Posterior cingulate gyrus (tissue), 11 donors: ENCODE data around the gene ATP6V1F.

ENCODE experiments used
- DNase-seq, 10 donors: peaks; one replicate each; pipeline versions ENCODE4 v3.0.0 to v3.0.0-alpha.2; 2020 to 2021; ENCODE audit warnings: mixed read lengths in 3 of 10
- intact Hi-C: fragments of 100-400 bp; cut with DNase I; formaldehyde crosslinking; loops from one replicate; pipeline ENCODE4 v1.15.1; 2023

The ATP6V1F gene

GRCh38 chr7:128865303-128865702, 2.6 kb downstream of the ATP6V1F start:
- intact Hi-C loops, result loop anchor here (10.0 kb wide), 1 partner anchor 331 kb away; no protein-coding TSS in a partner anchor

GRCh38 chr7:128865996-128866877, 3.6 kb downstream of the ATP6V1F start:
- peak in 1 of 10 donors; percentile 62 for DNase-seq
- intact Hi-C loops, result loop anchor here (10.0 kb wide), 1 partner anchor 331 kb away; no protein-coding TSS in a partner anchor

More at GRCh38 chr7:128865303-128865702, 2.6 kb downstream of the ATP6V1F start:
- peak in 1 of 10 donors; percentile 74 for DNase-seq

DNA sequence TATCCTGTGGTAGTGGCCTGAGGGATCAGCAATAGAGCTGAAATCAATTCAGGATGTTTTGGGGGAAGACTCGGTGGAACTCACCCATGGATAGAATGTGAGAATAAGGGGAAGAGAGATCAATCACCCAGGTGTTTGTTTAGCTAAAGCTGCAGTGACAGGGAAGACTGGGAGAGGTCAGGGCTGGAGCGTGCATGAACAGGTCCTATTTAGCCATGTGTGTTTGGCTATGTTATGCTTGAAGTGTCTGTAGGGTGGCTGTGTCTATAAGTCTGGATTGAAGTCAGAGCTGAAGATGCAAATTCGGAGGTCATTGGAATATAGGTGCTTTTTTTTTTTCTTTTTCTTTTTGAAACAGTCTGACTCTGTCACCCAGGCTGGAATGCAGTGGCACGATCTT, 4.6 kb downstream of the ATP6V1F start:
- intact Hi-C loops, result loop anchor here (10.0 kb wide), 1 partner anchor 332 kb away; no protein-coding TSS in a partner anchor

DNA sequence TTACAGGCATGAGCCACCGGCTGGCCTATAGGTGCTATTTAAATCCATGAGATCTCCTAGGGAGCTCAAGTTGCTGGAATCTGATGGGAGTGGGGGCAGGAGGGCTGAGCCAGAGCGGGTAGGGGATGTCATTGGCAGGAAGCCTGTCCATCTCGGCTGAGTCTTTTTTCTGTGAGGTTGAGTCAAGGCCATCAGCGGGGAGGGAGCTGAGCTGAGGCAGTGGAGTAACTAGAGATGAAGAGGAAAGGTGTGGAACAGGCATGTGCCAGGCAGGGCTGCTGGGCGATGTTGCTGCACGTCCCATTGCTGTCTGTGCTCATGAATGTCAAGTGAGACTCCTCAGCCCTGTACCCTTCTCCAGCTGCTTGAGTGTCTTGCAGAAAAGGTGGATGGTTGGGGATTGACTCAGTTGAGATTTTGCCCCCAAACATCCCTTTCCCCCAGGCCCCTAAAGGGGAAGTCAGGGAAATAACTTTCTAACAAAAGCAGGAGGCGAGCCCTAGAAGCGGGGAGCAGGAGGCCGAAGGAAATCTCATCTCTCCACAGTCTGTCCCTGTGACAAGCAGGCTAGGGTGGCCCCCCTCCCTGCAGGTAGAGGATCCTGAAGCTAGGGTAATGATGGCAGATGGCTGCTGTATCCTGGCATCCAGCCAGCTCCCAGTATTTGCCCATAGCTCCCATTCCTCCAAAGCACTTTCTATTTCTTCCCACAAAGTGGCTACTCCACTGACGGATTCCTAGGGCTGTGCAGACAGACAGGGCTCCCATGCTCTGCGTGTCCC, 5.4 kb downstream of the ATP6V1F start:
- DNase-seq, result no peak
- intact Hi-C loops, result loop anchor here (10.0 kb wide), 1 partner anchor 333 kb away; no protein-coding TSS in a partner anchor

More for the DNA sequence above, 4.6 kb downstream of the ATP6V1F start:
- DNase-seq, result no peak

DNA sequence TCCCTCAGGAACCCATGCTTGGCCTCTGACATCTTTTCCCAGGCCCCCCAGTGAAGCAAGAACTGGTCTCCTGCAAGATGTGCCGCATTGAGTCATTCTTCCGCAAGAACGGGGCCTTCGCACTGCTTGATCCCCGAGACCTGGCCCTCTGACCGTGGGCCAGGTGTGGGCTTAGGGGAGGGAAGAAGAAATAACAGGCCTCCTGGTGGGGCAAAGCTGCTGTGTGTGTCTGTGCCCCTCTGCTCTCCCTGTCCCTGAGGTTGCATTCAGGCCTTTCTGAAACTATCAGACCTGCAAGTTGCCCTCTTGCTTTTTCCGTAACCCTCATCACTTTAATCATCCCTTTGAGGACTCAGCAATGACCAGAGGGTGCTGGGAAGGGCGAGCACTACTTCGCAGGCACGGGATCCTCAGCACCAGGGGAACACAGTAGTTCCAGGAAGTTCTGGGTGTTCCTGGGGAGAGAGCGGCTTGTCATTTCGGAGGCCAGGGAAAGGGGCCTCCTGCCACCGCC, 6.0 kb downstream of the ATP6V1F start:
- DNase-seq, result no peak
- intact Hi-C loops, result loop anchor here (10.0 kb wide), 1 partner anchor 334 kb away; no protein-coding TSS in a partner anchor

GRCh38 chr7:128869138-128869943, 6.7 kb downstream of the ATP6V1F start:
- peak; percentile 28 to 93 (median 52) for DNase-seq
- intact Hi-C loops, result loop anchor here (10.0 kb wide), 1 partner anchor 335 kb away; no protein-coding TSS in a partner anchor

DNA sequence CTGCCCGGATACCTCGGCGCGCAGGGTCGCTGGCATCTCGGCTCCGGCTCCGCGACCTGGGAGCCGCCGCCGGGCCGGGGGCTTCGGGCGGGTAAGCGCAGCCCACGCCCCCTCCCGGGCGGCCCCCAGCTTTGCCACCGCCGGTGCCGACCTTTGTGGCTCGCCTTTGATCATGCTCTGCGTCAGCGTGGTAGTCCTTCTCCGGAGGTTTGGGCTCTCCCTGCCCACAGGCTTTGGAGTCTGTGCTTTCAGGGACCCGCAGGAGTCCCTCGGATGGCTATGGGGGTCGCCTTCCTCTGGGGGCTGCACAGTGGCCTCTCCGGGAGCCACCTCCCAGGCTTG, 7.3 kb downstream of the ATP6V1F start:
- peak in 1 of 10 donors; percentile 78 for DNase-seq
- intact Hi-C loops, result loop anchor here (10.0 kb wide), 1 partner anchor 335 kb away; no protein-coding TSS in a partner anchor

DNA sequence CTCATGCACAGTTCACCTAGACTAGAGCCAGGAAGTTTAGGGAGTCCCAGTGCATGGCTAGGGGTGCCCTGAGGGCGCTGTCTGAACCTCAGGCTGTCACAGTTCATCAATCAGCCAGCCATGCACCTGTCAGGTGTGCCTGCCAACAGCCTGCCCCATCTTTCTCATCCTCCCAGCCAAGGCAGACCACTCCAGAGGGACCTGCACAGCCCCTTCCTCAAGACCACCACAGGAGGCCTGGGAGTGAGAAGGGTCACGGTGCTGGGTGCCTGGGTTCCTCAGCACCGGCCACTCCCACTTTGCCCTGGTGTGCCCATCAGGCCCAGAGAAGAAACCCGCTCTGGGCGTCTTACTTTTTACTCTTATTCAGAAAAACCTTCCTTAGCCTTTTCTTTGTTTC, 8.4 kb downstream of the ATP6V1F start:
- intact Hi-C loops, result no loop called here
- DNase-seq, result no peak

GRCh38 chr7:128872394-128872824, 9.8 kb downstream of the ATP6V1F start:
- intact Hi-C loops, result no loop called here
- no peak for DNase-seq

DNA sequence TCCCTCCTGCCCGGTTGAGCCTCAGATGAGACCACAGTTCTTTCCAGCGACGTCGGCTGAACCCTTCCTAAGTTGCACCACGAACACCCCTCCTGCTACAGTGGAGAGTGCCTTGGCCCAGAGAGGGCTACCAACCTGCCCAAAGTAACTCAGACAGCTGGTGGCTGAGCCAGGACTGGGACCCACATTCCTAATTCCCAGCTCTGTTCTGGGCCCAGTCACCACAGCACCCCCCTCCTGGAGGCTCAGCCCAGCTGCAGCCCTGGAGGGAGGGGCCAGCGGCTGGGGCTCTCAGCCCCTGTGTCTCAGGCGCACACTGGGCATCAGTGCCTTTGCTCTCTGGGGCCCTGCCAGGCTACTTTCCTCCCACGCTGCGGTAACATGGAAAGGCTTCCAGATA, 10.6 kb downstream of the ATP6V1F start:
- intact Hi-C loops, result no loop called here
- DNase-seq, result peak in 1 of 10 donors; percentile 59

DNA sequence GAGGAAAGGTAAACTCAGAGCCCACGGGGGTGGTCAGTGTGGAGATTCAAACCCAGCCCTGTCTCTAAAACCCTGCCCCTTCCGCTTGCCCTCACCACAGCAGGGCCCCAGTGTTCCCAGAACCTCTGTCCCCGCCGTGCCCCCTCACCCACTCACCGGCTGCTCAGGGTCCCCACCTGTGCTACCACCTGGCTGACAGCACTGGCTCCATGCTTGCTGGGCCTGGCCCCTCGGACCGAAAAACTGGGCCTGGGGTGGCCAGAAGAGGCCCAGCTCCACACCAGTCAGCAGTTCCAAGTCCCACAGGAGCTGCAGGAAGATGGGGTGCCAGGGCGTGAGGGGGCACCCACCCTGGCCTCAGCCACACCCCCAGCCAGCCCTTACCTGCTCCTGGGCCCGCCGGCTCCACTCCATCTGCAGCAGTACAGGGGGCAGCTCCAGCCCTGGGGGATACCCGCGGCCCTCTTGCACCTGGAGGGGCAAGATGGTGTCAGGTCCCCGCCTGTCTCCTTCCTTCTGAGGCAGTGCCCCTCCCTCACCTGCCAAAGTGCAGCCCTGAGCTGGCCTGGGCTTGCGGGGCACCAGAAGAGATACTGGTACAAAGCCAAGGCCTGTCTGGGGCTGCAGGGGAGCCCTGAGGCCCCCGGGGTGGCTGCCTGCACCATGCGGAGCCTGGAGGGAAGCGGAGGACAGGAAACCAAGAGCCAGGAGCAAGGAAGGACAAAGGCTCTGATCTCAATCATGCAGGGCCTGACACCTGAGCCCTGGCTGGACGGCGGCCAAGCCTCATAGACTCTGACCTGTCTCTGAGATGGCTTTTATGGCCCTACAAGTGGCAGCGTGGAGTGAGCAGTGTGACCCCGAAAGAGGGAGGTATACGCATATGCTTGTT, 11.7 kb downstream of the ATP6V1F start:
- intact Hi-C loops, result no loop called here
- DNase-seq, result peak in 3 of 10 donors; percentile 58 to 82 (median 61)

GRCh38 chr7:128875523-128875948, 12.9 kb downstream of the ATP6V1F start:
- intact Hi-C loops, result no loop called here
- DNase-seq, result peak in 3 of 10 donors; percentile 7 to 46 (median 27)

DNA sequence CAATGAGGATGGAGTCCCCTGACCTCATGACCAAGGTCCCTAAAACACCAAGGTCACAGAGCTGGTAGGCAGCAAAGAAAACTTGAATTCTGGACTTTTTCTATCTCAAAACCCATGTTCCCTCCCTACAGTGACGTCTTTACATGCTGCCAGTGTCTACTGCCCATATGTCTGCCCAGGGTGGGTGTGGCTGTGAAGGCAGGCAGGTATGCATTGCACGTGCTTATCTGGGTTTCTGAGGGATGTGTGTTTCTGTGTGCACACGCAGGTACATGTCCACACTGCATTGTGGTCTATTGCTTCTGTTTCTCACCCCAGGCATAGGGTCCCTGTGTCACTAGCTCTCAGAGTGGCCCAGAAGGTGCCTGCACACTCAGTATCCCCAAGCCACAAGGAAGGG, 13.5 kb downstream of the ATP6V1F start:
- intact Hi-C loops, result no loop called here
- peak in 1 of 10 donors; percentile 24 for DNase-seq

DNA sequence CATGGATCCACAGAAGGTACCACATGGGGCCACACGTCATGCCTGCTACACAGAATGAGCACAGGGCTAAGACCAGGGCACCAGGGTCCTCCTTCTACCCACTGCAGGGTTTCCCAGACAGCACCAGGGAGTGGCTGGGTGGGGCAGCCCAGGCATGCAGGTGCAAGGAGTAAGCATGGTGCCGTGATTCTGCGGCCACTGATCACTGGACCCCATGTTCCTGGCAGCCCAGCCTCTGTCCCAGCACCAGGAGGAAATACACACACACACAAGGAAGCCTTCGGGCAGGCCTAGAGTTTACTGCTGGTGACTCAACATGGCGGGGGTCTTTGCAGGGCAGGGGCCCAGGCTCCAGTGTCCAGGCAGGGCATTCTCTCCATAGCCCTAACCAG, 13.9 kb downstream of the ATP6V1F start:
- intact Hi-C loops, result no loop called here
- DNase-seq, result peak in 3 of 10 donors; percentile 34 to 64 (median 54)

- peak in 3 of 10 donors; percentile 58 to 83 (median 66) for DNase-seq
- intact Hi-C loops, result no loop called here
These were observed 14.5 kb downstream of the ATP6V1F start for GRCh38 chr7:128876978-128877755.

GRCh38 chr7:128877756-128878120, 15.1 kb downstream of the ATP6V1F start:
- intact Hi-C loops, result no loop called here
- DNase-seq, result peak in 2 of 10 donors; percentile 17 to 29

- intact Hi-C loops, result no loop called here
- peak in 4 of 10 donors; percentile 6 to 77 (median 62) for DNase-seq
These were observed 15.8 kb downstream of the ATP6V1F start for GRCh38 chr7:128878226-128879105.
